Testis (tissue), 2 donors: ENCODE results near the gene PRIMPOL.

Source experiments
- POLR2A ChIP-seq: fragments of 450-650 bp; IDR thresholded peaks from one replicate; pipeline ENCODE4 v1.6.1; 2017; ENCODE audit warnings: antibody characterized with exemption, mild to moderate bottlenecking, moderate library complexity
- TF ChIP-seq, protein P1 (sequence below), 3 experiments: fragments of 450-650 bp in 2 of 3; fragments of 200-600 bp in 1 of 3; sonication (generic) in 1 of 3; IDR thresholded peaks; one replicate each; pipeline ENCODE4 v1.5.1; 2016 to 2019; ENCODE audit warnings: antibody characterized with exemption in 3 of 3, mild to moderate bottlenecking in 2 of 3, moderate library complexity in 1 of 3

DNA sequence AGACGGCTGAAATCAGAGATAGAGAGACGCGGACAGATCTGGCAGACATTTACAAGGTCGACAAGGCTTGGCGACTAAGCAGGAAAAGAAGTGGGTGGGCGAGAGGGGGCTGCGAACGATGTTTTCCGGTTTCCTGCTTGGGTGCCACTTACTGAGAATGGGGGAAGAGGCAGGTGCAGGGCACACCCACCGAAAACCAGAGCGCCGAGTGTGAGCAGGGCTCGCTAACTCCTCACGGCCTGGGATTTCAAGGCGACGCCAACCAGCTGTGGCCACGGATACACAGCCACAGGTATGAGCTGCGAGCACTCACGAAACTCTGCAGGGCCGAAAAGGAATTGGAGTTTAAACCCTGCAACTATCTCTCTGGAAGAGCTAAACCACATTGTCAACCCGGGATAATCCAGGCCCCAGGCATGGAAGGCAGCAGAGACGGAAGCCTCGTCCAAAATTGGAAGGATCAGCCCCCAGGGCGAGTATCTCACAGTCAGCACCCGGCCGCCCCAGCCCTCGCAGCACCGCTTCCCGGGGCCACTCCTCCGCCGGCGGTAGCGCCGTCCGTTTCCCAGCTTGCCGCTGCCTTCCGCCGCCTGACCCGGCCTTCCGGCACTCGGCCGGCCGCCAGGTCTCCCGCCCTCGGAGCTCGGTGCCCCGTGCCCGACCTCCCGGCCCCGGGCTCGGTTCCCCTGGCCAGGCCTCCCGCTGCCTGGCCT is 1.1 kb upstream of the PRIMPOL start:
- TF ChIP-seq, protein P1, sequence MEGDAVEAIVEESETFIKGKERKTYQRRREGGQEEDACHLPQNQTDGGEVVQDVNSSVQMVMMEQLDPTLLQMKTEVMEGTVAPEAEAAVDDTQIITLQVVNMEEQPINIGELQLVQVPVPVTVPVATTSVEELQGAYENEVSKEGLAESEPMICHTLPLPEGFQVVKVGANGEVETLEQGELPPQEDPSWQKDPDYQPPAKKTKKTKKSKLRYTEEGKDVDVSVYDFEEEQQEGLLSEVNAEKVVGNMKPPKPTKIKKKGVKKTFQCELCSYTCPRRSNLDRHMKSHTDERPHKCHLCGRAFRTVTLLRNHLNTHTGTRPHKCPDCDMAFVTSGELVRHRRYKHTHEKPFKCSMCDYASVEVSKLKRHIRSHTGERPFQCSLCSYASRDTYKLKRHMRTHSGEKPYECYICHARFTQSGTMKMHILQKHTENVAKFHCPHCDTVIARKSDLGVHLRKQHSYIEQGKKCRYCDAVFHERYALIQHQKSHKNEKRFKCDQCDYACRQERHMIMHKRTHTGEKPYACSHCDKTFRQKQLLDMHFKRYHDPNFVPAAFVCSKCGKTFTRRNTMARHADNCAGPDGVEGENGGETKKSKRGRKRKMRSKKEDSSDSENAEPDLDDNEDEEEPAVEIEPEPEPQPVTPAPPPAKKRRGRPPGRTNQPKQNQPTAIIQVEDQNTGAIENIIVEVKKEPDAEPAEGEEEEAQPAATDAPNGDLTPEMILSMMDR (IDR thresholded peaks at IDR 0.05), result no peak
- TF ChIP-seq POLR2A, result no peak
